GM06990 (cell line): Measurements from ENCODE around the gene CDK5.

Experiments
- DNase-seq: peaks from one replicate; pipeline ENCODE4 v3.0.0-alpha.2; 2011; ENCODE audit not compliant: insufficient read length; ENCODE audit errors: extremely low read depth
- H3K27me3 ChIP-seq: replicated peaks from 2 replicates; pipeline ENCODE4 v1.6.0; 2011; ENCODE audit warnings: low read length; ENCODE audit not compliant: control insufficient read depth, insufficient read depth
- H3K36me3 ChIP-seq: 2 replicates; pipeline ENCODE4 v1.5.1; 2011; ENCODE audit warnings: low read length; ENCODE audit not compliant: control insufficient read depth, insufficient read depth
- H3K4me3 ChIP-seq: replicated peaks from 2 replicates; pipeline ENCODE4 v1.5.1; 2011; ENCODE audit warnings: low read depth, mild to moderate bottlenecking, control low read depth, low read length
- CTCF ChIP-seq: IDR thresholded peaks from 2 replicates; pipeline ENCODE4 v1.5.1; 2011; ENCODE audit warnings: low read length, control low read depth, mild to moderate bottlenecking, inconsistent platforms; ENCODE audit not compliant: insufficient read depth, poor library complexity, severe bottlenecking

The CDK5 gene

DNA sequence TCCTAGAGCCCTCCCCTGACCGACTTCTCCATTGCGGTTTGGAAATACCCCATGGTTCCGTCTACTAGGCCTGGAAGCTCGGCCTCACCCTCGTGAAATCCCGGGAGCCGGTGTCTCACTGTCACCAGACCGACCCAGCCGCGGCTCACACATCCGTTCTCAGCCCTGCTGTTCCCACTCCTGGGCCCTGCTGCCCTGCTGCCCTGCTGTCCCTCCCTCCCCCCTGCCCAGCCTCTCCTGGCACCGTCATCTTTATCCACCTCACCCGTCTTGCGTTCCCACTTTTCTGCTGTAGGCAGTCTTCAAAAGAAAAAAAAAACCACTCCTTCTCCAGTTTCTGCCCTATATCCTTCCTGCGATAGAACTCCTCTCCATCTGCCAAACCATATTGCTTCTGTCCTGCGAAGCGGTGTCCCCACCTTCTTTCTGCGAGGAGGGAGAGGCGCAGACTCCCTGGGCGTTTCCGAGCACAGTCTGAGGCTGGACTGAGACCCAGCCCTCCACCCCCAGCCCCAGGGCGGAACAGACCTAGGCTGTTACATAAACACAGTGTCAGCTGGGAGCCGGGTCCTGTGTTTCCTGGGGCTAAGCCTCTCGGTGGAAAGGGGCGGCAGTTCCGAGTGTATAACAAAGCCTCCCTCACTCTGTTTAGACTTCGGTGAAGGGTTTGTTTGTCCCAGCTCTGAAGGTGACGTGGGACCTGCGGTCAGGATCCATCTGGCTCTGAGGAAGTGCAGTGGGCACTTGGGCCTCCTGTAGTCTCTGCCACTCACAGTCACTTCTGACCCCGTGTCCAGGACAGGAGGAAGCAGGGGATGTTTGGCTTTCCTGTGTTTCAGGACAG lies 31.4 kb upstream of the CDK5 start:
- no peak for DNase-seq
- Histone ChIP-seq H3K27me3 (no peaks in the 10 kb centered on the region), H3K4me3 (no peak overlapping the region), H3K36me3 (peaks cover 2% of the 10 kb centered on the region)
- no peak for TF ChIP-seq CTCF

DNA sequence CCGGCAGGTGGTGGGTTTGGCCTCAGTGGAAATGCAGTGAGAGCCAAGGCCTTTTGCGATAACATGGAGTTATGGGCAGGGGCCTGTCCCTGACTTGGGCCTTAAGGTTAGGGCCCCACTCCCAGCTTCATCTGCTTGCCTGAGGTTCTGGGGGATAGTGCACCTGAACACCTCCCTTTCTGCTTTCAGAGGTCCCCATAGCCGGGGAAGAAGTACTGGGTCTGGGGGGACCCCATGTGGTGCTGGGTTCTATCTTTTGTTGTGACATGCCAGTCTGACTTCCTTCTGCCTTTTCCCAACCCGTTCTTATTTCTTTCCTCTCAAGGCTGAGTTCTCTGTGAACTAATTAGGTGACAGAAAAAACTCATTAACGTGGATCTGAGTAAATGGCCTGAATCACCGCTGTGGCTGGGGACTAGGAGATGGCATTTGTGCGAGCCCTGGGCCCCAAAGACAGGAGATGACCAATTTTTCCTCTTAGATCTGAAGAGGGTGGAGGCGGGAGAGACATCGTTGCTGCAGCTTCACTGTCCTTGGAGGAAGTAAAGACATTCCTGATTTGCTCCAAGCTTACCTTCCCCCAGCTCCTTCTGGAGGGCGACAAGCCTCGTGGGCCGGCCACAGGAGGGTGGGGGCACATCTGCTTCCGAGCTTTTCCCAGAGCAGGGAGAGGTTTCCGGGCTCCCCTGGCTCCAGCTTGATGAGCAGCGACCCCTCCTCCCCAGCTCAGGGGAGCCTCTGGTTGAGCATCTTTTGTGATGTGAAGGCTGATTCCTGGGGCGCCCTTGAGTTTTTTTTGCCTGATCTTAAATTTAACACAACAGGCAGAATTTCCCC lies 30.5 kb upstream of the CDK5 start:
- no peaks in the 10 kb centered on the region; the same call in 1 of the 2 replicates for H3K36me3 ChIP-seq
- DNase-seq = no peak
- H3K27me3 ChIP-seq = no peaks in the 10 kb centered on the region
- H3K4me3 ChIP-seq = peak overlapping the region; percentile 88
- TF ChIP-seq CTCF = no peak

DNA sequence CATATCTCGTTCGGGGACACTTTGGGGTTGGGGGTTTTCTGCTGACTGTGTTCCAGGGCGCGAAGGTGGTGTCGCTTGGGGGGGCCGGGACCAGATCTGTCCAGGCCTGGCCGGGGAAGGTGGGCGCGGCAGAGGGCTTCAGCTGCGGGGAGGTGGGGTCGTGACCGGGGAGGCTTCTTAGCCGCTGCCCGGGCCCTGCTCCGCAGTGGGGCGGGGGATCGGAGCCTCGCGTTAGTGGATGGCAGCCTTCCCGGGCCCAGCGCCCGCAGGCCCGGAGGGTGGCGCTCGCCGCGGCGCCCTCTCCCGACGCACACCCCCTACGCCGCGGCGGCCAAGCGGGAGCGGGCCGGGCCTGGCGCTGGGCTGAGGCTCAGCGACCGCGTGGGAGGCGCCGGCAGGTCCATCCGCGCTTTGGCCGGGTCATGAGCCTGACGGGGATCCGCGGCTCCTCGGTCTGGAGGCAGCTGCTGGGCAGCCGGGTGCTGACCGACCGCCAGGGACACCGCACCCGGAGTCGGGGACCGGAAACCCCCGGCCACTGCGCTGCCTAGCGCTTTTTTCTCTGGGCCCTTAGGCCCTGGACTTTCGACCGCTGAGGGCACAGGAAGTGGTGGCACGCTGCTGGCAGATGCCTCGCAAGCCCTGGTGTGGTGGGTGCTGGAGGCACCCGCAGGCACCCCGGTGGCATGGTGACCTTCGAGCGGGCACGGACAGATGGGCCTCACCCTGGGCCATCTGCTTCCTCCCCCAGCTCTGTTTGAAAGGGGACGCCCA lies 29.7 kb upstream of the CDK5 start:
- DNase-seq = peak; percentile 74
- no peak for TF ChIP-seq CTCF
- Histone ChIP-seq H3K4me3 (peak overlapping the region; percentile 88), H3K36me3 (no peaks in the 10 kb centered on the region; the same call in 1 of the 2 replicates), H3K27me3 (no peaks in the 10 kb centered on the region)

DNA sequence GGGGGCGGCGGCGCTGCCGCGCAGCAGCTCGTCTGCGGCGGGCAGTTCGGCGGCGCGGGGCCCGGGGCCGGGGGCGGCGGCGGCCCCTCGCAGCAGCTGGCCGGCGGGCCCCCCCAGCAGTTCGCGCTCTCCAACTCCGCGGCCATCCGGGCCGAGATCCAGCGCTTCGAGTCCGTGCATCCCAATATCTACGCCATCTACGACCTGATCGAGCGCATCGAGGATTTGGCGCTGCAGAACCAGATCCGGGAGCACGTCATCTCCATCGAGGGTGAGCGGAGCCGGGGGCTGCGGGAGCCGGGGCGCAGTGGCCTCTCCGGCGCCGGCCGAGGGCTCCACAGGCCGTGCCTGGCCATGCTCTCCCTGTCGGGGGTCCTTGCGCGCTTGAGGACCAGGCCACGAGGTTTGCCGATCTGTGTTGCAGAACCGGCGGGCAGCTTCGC lies 29.1 kb upstream of the CDK5 start:
- Histone ChIP-seq H3K27me3 (no peaks in the 10 kb centered on the region), H3K36me3 (no peaks in the 10 kb centered on the region), H3K4me3 (peak overlapping the region; percentile 88)
- TF ChIP-seq CTCF = no peak
- DNase-seq = peak; percentile 60
